ENCODE data around the gene MRTFA.

Gene MRTFA

DNA sequence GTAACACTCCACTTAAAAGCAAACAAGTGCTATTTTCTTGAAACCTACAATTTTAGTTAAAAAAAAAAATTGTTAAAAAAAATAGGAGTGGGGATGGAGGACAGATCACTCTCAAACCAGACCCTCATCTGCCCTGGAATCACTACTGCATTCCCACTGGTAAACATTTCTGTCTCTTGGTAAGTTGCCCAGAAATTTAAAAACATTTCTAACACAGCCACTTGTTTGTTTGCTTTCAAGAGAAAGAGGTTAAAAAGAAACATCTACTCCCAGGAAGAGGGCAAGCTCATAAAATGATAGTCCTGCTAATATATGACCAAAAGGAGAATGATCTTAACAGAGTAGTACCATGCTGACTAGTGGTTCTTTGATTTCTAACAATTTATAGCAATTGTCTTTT is 182.8 kb downstream of the MRTFA start:
- DNase-seq = no peak

- no peak for DNase-seq
These were observed 183.6 kb downstream of the MRTFA start for GRCh38 chr22:40452730-40453487.

DNA sequence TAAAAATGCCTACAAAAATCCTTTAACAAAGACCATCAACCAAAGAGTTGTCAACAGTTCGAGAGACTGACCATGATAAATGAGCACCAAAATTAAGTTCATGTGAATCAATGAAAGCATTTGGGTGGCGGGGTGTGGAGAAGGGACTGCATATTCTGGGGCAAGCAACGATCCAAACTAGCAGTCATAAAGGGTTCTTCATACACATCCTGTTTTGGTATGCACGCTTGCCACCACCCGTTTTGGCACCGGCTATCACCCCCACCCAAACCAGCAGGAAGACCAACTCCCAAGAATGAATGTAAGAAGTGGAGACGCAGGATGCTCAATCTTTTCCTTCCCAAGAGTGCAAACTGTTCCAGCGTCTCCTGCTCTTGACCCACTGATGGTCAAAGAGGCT is 185.3 kb downstream of the MRTFA start:
- DNase-seq = peak; percentile 66

- no peak for DNase-seq
These were observed 185.9 kb downstream of the MRTFA start for GRCh38 chr22:40450616-40451015.

- peak; percentile 85 for DNase-seq
These were observed 186.9 kb downstream of the MRTFA start for GRCh38 chr22:40449676-40450035.

- DNase-seq = no peak
These were observed 190.3 kb downstream of the MRTFA start for GRCh38 chr22:40446203-40446602.

- no peak for DNase-seq
These were observed 192.2 kb downstream of the MRTFA start for GRCh38 chr22:40444178-40444831.

DNA sequence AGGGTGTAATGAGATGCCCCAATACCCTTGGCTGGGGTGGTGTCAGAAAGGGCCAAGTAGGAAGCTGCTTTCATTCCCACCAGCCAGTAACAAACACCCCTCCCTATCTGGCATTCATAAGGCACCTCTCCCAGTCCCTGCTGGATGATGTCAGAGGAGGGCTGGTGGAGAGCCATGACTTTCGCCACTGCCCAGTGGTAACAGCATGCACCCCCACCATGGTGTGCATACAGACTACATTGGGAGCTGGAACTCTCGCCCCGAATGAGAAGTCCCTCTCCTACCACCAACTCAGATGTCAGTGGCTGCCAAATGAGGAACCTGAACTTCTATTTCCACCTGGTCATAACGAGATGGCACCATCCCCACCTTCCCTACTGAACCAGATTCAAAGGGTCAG is 192.8 kb downstream of the MRTFA start:
- no peak for DNase-seq

DNA sequence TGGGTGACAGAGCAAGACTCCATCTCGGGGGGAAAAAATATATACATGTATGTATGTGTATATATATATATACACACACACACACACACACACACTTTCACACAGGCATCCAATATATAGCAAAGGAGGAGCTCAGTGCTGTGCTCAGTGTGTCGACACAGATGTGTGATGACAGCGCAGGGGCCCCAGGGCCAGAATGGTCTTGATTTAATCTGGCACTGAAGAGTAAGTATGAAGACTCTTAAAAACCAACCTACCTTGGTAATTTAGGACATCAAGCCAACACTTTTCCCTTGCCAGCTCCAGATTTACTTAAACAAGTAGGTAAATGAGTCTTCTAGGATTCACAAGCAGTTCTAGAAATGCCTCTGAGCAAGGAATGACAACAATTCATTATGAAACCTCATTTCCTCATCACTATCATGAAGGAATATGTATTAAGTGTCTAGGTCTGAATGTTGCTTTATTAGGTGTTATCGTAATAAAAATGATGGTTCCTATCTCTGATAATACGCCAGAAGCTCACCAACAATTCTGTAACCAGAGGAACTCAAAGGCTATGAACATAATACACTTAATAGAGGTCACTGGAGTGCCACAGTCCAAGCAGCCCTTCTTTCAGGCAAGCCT is 194.6 kb downstream of the MRTFA start:
- no peak for DNase-seq

DNA sequence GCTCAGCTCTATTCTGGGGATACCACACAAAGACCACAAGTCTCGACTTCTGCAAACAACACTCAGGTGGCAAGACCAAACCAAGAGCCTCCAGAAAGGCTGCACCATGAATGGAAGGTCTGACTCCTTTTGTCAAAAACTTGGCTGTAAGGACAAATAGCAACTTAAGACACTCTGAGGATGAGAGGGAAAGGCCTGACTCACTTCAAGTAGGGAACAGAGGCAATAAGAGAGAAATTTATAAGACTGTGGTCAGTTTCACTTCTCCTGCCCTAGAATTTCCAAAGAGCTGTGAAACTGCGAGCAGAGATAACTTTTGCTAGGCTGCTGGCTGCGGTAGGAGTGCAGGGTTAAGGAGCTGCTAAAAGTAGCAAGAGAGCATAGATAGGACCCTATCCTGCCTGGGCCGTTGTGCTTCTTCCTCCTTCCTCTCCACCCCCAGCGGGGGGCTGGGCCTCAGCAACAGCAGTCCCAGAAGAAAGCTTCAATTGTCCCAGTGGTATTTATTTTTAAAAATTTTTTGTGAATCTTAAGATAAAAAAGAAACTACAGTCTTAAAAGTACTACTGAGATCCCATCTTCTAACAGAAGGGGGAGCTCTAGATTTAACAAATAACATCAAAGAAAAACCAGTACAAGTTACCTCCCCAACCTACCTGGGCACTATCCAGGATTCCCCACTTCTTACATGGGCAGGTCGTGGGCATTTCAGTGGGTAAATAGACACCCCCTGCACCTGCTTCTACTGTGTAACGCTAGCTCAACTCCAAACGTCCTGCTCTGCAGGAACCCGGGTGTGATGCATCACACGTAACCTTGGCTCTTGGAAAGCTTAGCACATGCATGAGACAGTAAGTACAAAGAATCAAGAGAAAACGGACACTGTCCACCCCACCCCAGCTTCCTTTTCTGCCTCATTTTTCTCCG is 199.8 kb downstream of the MRTFA start:
- peak; percentile 40 for DNase-seq

- no peak for DNase-seq
These were observed 201.8 kb downstream of the MRTFA start for GRCh38 chr22:40434745-40435144.

DNA sequence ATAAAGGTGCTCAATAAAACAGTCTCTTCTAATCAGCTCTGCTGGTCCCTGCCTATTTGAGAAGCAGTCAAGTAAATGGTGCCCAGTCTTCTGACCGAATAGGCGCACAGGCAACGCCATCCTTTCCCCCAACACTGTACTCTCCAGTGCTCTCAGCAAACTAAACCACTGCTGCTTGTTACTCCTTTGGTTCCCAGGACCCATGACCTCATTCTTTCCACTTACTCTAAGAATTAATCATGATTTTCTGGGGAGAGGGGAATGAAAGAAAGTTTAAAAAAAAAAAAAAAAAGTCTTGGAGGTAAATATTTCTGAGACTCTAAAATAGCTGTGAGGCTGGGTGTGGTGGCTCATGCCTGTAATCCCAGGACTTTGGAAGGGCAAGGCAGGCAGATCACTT is 202.4 kb downstream of the MRTFA start:
- no peak for DNase-seq

GRCh38 chr22:40433416-40434090 is 203.0 kb downstream of the MRTFA start:
- DNase-seq = no peak

GRCh38 chr22:40432625-40433024 is 203.9 kb downstream of the MRTFA start:
- DNase-seq = no peak

DNA sequence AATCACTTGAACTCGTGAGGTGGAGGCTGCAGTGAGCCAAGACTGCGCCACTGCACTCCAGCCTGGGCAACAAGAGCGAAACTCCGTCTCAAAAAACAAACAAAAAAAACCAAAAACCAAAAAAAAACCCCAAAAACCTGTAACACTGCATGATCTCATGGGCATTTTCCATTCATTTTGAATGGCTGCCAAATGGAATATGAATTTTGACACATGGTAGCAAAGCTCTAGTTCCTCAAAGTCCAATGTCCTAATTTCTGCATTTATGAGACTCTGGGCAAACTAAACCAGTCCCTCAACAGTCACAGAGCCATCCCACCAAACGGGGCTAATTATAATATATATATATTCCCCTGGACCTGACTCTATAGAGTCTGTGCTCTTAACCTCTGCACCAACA is 204.4 kb downstream of the MRTFA start:
- no peak for DNase-seq

- DNase-seq = no peak
These were observed 205.5 kb downstream of the MRTFA start for GRCh38 chr22:40430991-40431390.

DNA sequence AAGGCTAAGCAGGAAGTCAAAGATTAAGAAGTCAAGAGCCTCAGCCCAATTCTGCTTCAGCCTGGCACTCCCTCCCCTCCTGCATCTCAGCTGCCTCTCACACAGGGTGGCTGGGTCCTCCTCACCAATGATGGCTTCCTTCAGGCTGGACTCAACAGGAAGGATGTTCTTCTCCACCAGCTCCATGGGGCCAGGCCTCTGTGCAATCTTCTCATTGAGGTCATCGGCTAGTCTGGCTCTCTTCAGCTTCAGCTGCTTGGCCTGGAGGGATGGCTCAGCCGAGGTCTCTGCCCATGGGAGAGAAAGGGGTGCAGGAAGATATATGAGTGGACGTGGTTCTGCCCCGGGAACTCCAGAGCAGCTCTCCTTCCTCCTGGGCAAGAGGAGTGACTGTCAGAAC is 207.0 kb downstream of the MRTFA start:
- no peak for DNase-seq

GRCh38 chr22:40428796-40429195 is 207.7 kb downstream of the MRTFA start:
- DNase-seq = no peak

GRCh38 chr22:40426594-40427333 is 209.8 kb downstream of the MRTFA start:
- no peak for DNase-seq

- DNase-seq = no peak
These were observed 211.4 kb downstream of the MRTFA start for GRCh38 chr22:40425082-40425481.

GRCh38 chr22:40423882-40424640 is 212.5 kb downstream of the MRTFA start:
- no peak for DNase-seq
